GM23248 (cell line): ENCODE measurements around the gene HLA-DQA1. TPM values are rescaled to one million over a fixed set of nuclear protein-coding genes. Genes with fewer than 3 reads are reported as not detected.

Source experiments
- DNase-seq: peaks from one replicate; pipeline ENCODE4 v3.0.0-alpha.2; 2015
- H2AFZ ChIP-seq: fragments of 200-600 bp; sonication (generic); 2 replicates; pipeline ENCODE4 v1.6.1; 2016; ENCODE audit warnings: antibody characterized with exemption
- H3F3A ChIP-seq: fragments of 200-600 bp; sonication (generic); 2 replicates; pipeline ENCODE4 v1.6.1; 2016; ENCODE audit warnings: mild to moderate bottlenecking, antibody characterized with exemption, mixed run types; ENCODE audit not compliant: insufficient read depth
- H3K27ac ChIP-seq: fragments of 200-600 bp; sonication (generic); 2 replicates; pipeline ENCODE4 v1.5.1; 2016; ENCODE audit warnings: mild to moderate bottlenecking
- H3K27me3 ChIP-seq: fragments of 200-600 bp; sonication (generic); replicated peaks from 2 replicates; pipeline ENCODE4 v1.6.1; 2016; ENCODE audit warnings: mild to moderate bottlenecking; ENCODE audit not compliant: insufficient read depth
- H3K36me3 ChIP-seq: fragments of 200-600 bp; sonication (generic); 2 replicates; pipeline ENCODE4 v1.6.1; 2016; ENCODE audit warnings: low read depth, mild to moderate bottlenecking
- H3K4me1 ChIP-seq: fragments of 200-600 bp; sonication (generic); 2 replicates; pipeline ENCODE4 v1.6.1; 2016; ENCODE audit warnings: mild to moderate bottlenecking; ENCODE audit not compliant: insufficient read depth
- H3K4me2 ChIP-seq: fragments of 200-600 bp; sonication (generic); one replicate; pipeline ENCODE4 v1.6.1; 2016; ENCODE audit warnings: mild to moderate bottlenecking; ENCODE audit not compliant: unreplicated experiment
- H3K4me3 ChIP-seq: fragments of 200-600 bp; sonication (generic); 2 replicates; pipeline ENCODE4 v1.5.1; 2016; ENCODE audit warnings: mild to moderate bottlenecking
- H3K79me2 ChIP-seq: fragments of 200-600 bp; sonication (generic); 2 replicates; pipeline ENCODE4 v1.6.1; 2016; ENCODE audit warnings: mild to moderate bottlenecking; ENCODE audit not compliant: insufficient read depth
- H3K9ac ChIP-seq: fragments of 200-600 bp; sonication (generic); 2 replicates; pipeline ENCODE4 v1.6.1; 2016; ENCODE audit warnings: mild to moderate bottlenecking
- H3K9me2 ChIP-seq: fragments of 200-600 bp; sonication (generic); 2 replicates; pipeline ENCODE4 v1.6.1; 2016; ENCODE audit warnings: mixed run types, mild to moderate bottlenecking, moderate library complexity; ENCODE audit not compliant: insufficient read depth
- H3K9me3 ChIP-seq: fragments of 200-600 bp; sonication (generic); one replicate; pipeline ENCODE4 v1.6.1; 2017; ENCODE audit warnings: low read depth
- H4K20me1 ChIP-seq: fragments of 200-600 bp; sonication (generic); 2 replicates; pipeline ENCODE4 v1.6.0; 2016; ENCODE audit not compliant: insufficient read depth
- EZH2 ChIP-seq: fragments of 200-600 bp; sonication (generic); IDR thresholded peaks from 2 replicates; pipeline ENCODE4 v1.6.1; 2018; ENCODE audit warnings: antibody characterized with exemption, mild to moderate bottlenecking; ENCODE audit not compliant: insufficient read depth, poor library complexity, severe bottlenecking
- WGBS, 2 experiments: methylation state at CpG; one replicate each; pipeline ENCODE4 v1.1.6; 2015 to 2017; ENCODE audit warnings: low lambda C conversion rate in 2 of 2, low coverage in 1 of 2; ENCODE audit errors: missing lambda C conversion rate in 2 of 2; 5-methylcytosine and 5-hydroxymethylcytosine counted together
- in situ Hi-C: fragments of 300-500 bp; cut with MboI; formaldehyde crosslinking; loops from 2 replicates; pipeline ENCODE4 v1.15.0; 2020
- polyA plus RNA-seq: library from polyadenylated mRNA; unstranded; fragments of >200 nt; fragmentation: Nextera tagmentation; extraction: Ambion mirVana; gene quantifications from 2 replicates; pipeline ENCODE4 v1.2.1, GENCODE V29; 2016
- total RNA-seq: library from RNA; depleted of rRNA; stranded (reverse); fragments of >200 nt; shearing (Covaris generic); gene quantifications from 2 replicates; pipeline ENCODE4 v1.2.3, GENCODE V29; 2014; rRNA removed

HLA-DQA1 gene
- total and polyA plus RNA-seq, 2 experiments from 2014 or later = not detected

DNA sequence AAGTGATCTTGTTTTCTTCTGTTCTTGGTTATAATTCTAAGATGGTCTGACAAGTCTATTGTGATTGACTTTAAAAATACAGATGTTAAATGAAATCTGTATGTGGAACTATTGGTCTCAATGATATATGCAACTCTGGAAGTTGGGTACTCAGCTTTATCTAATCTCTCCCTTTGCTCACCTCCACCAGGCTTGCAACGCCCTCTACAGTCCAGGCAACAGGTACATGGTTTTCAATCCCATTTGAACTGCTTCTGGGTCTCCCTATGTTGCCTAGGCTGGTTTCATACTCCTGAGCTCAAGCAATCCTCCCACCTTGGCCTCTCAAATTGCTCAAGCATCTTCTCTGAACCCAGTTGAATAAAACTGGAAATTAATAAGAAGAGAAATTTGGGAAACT, 54.8 kb downstream of the HLA-DQA1 start:
- 0 to 4% methylated on average over 1 of the region's 1 CpG for WGBS, 2 experiments
- H3K27me3 ChIP-seq = peaks cover 3% of the 10 kb centered on the region; the same call in 1 of the 2 replicates
- no peak for DNase-seq
- H2AFZ ChIP-seq = no peak overlapping the region
- H4K20me1 ChIP-seq = no peaks in the 10 kb centered on the region
- H3K9me2 ChIP-seq = no peaks in the 10 kb centered on the region
- TF ChIP-seq EZH2 = no peak
- H3K79me2 ChIP-seq = no peaks in the 10 kb centered on the region
- no peaks in the 10 kb centered on the region for H3K9me3 ChIP-seq
- H3K36me3 ChIP-seq = no peaks in the 10 kb centered on the region
- H3K4me1 ChIP-seq = no peaks in the 10 kb centered on the region
- H3K4me3 ChIP-seq = no peak overlapping the region
- no peaks in the 10 kb centered on the region for H3F3A ChIP-seq
- H3K27ac ChIP-seq = no peak overlapping the region
- H3K4me2 ChIP-seq = no peak overlapping the region
- H3K9ac ChIP-seq = no peak overlapping the region
- in situ Hi-C loops = no loop called here

Other genes starting within 250 kb of the HLA-DQA1 start
- not detected in 2 replicates for gene BTNL2, start 230.2 kb upstream of the HLA-DQA1 start, total RNA-seq
- gene BTNL2, start 230.2 kb upstream of the HLA-DQA1 start, polyA plus RNA-seq = not detected in 2 replicates
- gene HLA-DRA, start 197.5 kb upstream of the HLA-DQA1 start, total RNA-seq = 0.89 TPM in 1 of 2 replicates, not detected in the other
- 0.80 and 2.0 TPM in 2 replicates for gene HLA-DRA, start 197.5 kb upstream of the HLA-DQA1 start, polyA plus RNA-seq
- gene HLA-DRB5, start 107.1 kb upstream of the HLA-DQA1 start, total RNA-seq = not detected in 2 replicates
- 0.19 TPM in 1 of 2 replicates, not detected in the other for gene HLA-DRB5, start 107.1 kb upstream of the HLA-DQA1 start, polyA plus RNA-seq
- not detected in 2 replicates for gene HLA-DRB1, start 47.6 kb upstream of the HLA-DQA1 start, total RNA-seq
- 0.21 and 0.52 TPM in 2 replicates for gene HLA-DRB1, start 47.6 kb upstream of the HLA-DQA1 start, polyA plus RNA-seq
- gene HLA-DQB1, start 29.3 kb downstream of the HLA-DQA1 start, total RNA-seq = not detected in 2 replicates
- gene HLA-DQB1, start 29.3 kb downstream of the HLA-DQA1 start, polyA plus RNA-seq = not detected in 2 replicates
- not detected in 2 replicates for gene HLA-DQA2, start 104.0 kb downstream of the HLA-DQA1 start, total RNA-seq
- gene HLA-DQA2, start 104.0 kb downstream of the HLA-DQA1 start, polyA plus RNA-seq = not detected in 2 replicates
- not detected in 2 replicates for gene HLA-DQB2, start 126.1 kb downstream of the HLA-DQA1 start, total RNA-seq
- gene HLA-DQB2, start 126.1 kb downstream of the HLA-DQA1 start, polyA plus RNA-seq = not detected in 2 replicates
- gene HLA-DOB, start 179.6 kb downstream of the HLA-DQA1 start, total RNA-seq = not detected in 2 replicates
- gene HLA-DOB, start 179.6 kb downstream of the HLA-DQA1 start, polyA plus RNA-seq = not detected in 2 replicates
- gene TAP2, start 201.3 kb downstream of the HLA-DQA1 start, total RNA-seq = 2.2 and 5.4 TPM in 2 replicates
- gene TAP2, start 201.3 kb downstream of the HLA-DQA1 start, polyA plus RNA-seq = 4.6 and 5.1 TPM in 2 replicates
- gene PSMB8, start 206.6 kb downstream of the HLA-DQA1 start, total RNA-seq = 21.6 and 27.2 TPM in 2 replicates
- gene PSMB8, start 206.6 kb downstream of the HLA-DQA1 start, polyA plus RNA-seq = 33.5 and 36.0 TPM in 2 replicates
- 27.5 and 30.7 TPM in 2 replicates for gene TAP1, start 216.3 kb downstream of the HLA-DQA1 start, total RNA-seq
- 29.8 and 30.7 TPM in 2 replicates for gene TAP1, start 216.3 kb downstream of the HLA-DQA1 start, polyA plus RNA-seq
- 3.4 and 5.1 TPM in 2 replicates for gene PSMB9, start 216.8 kb downstream of the HLA-DQA1 start, total RNA-seq
- gene PSMB9, start 216.8 kb downstream of the HLA-DQA1 start, polyA plus RNA-seq = 11.2 and 12.3 TPM in 2 replicates